Loucy (cell line): Measurements from ENCODE around the gene HOXB3.

ENCODE experiments used
- CTCF ChIP-seq: fragments of 200-600 bp; sonication (generic); conservative IDR thresholded peaks from 2 replicates; pipeline ENCODE4 v1.5.1; 2014; ENCODE audit warnings: mild to moderate bottlenecking, antibody characterized with exemption, low read length
- EZH2phosphoT487 ChIP-seq: fragments of 200-600 bp; IDR thresholded peaks from 2 replicates; pipeline ENCODE4 v1.6.1; 2018; ENCODE audit warnings: antibody characterized with exemption, mild to moderate bottlenecking, moderate library complexity, borderline replicate concordance

GRCh38 chr17:48609759-48610281, 19.8 kb upstream of the HOXB3 start:
- TF ChIP-seq CTCF = no peak
- TF ChIP-seq EZH2phosphoT487 = no peak
